Right lobe of liver (tissue), 6 donors: ENCODE data around the gene RASGRP4. TPM values are rescaled to one million over a fixed set of nuclear protein-coding genes. Genes with fewer than 3 reads are reported as not detected.

Source experiments
- ATAC-seq, 4 donors: fragments of 200-7000 bp; cut with Tn5 transposase; one replicate each; pipeline ENCODE4 v1.9.1; 2020; ENCODE audit warnings: mild to moderate bottlenecking in 4 of 4, moderate library complexity in 4 of 4
- DNase-seq, 3 donors: peaks; one replicate each; pipeline ENCODE4 v3.0.0-alpha.2; 2020
- H3K27ac ChIP-seq, 3 donors: fragments of 200-600 bp; one replicate each; pipeline ENCODE4 v1.8.0; 2022
- H3K27me3 ChIP-seq, 2 donors: fragments of 200-600 bp; one replicate each; pipeline ENCODE4 v1.8.0; 2022
- H3K36me3 ChIP-seq, 4 donors: fragments of 200-600 bp; sonication (generic) in 1 of 4; one replicate each; pipeline versions ENCODE4 v1.5.1 to v1.8.0; 2017 to 2022; ENCODE audit warnings: control low read depth in 1 of 4
- H3K4me1 ChIP-seq, 4 donors: fragments of 200-600 bp; sonication (generic) in 1 of 4; one replicate each; pipeline versions ENCODE4 v1.5.1 to v1.8.0; 2017 to 2022; ENCODE audit warnings: control low read depth in 1 of 4
- H3K4me3 ChIP-seq, 3 donors: fragments of 200-600 bp; one replicate each; pipeline ENCODE4 v1.8.0; 2022
- H3K9me3 ChIP-seq, 4 donors: fragments of 200-600 bp; sonication (generic) in 1 of 4; one replicate each; pipeline versions ENCODE4 v1.5.1 to v1.8.0; 2017 to 2022; ENCODE audit warnings: control low read depth in 1 of 4
- CTCF ChIP-seq, 4 donors: fragments of 200-600 bp in 3 of 4; fragments of 450-650 bp in 1 of 4; IDR thresholded peaks; one replicate each; pipeline versions ENCODE4 v1.5.1 to v1.8.0; 2016 to 2022; ENCODE audit warnings: antibody characterized with exemption in 4 of 4, mild to moderate bottlenecking in 2 of 4
- POLR2A ChIP-seq: fragments of 450-650 bp; IDR thresholded peaks from one replicate; pipeline ENCODE4 v1.6.1; 2017; ENCODE audit warnings: antibody characterized with exemption, mild to moderate bottlenecking
- whole genome bisulfite sequencing: methylation state at CpG from one replicate; pipeline ENCODE4 v1.1.6; 2018; ENCODE audit warnings: low coverage, low lambda C conversion rate; ENCODE audit not compliant: insufficient coverage; ENCODE audit errors: missing lambda C conversion rate; 5-methylcytosine and 5-hydroxymethylcytosine counted together
- intact Hi-C, 2 donors: fragments of 100-400 bp; cut with DNase I; formaldehyde crosslinking; loops; one replicate each; pipeline versions ENCODE4 v1.11.2 to v1.14.1; 2022
- total RNA-seq, 6 experiments: library from RNA; depleted of rRNA in 2 of 6; stranded (reverse); fragments of >200 nt in 2 of 6; fragmentation: NEBNext Ultra II Directional in 3 of 6; extraction: Animal tissue kit (Norgen Biotek cat#: 25700) in 3 of 6; gene quantifications; one replicate each; pipeline versions ENCODE4 v1.1.0 to v1.2.4, GENCODE V29; 2016 to 2023
- donor health status: DM: no; HTN: yes; CAD: no.
- donor health status: DM: no; HTN: no; CAD: no.
- donor health status: DM: no; HTN: no; CAD: no.
- donor health status: DM: no; HTN: yes; CAD: no.
- donor health status: DM: no; HTN: yes; CAD: no.

Gene RASGRP4
- total RNA-seq, 6 experiments from 2014 or later: 0.77 to 1.5 (median 0.93) TPM

- no peak for ATAC-seq
- no peaks in the 10 kb centered on the region for H3K9me3 ChIP-seq
- DNase-seq: no peak
- no peak overlapping the region for H3K27ac ChIP-seq
- intact Hi-C loops: no loop called here
- H3K4me1 ChIP-seq: no peaks in the 10 kb centered on the region
- H3K4me3 ChIP-seq: no peak overlapping the region
- H3K27me3 ChIP-seq: no peaks in the 10 kb centered on the region
- WGBS: 67% methylated on average over 3 of the region's 9 CpGs
- H3K36me3 ChIP-seq: no peaks in the 10 kb centered on the region
- TF ChIP-seq CTCF (IDR thresholded peaks at IDR 0.05) (no peak), POLR2A (no peak)
Observed at GRCh38 chr19:38451629-38452028, 25.6 kb upstream of the RASGRP4 start.

- Histone ChIP-seq H3K27ac (no peak overlapping the region), H3K27me3 (no peaks in the 10 kb centered on the region), H3K36me3 (no peaks in the 10 kb centered on the region), H3K4me3 (no peak overlapping the region), H3K4me1 (no peaks in the 10 kb centered on the region), H3K9me3 (no peaks in the 10 kb centered on the region)
- no peak for DNase-seq
- WGBS: 71% methylated on average over 6 of the region's 8 CpGs
- no peak for ATAC-seq
- TF ChIP-seq CTCF (IDR thresholded peaks at IDR 0.05): no peak
- no peak for TF ChIP-seq POLR2A
- intact Hi-C loops: no loop called here
Observed at GRCh38 chr19:38451036-38451435, 25.0 kb upstream of the RASGRP4 start.

GRCh38 chr19:38449518-38449917 lies 23.5 kb upstream of the RASGRP4 start:
- intact Hi-C loops: no loop called here
- Histone ChIP-seq H3K27ac (no peak overlapping the region), H3K36me3 (no peaks in the 10 kb centered on the region), H3K4me3 (no peak overlapping the region), H3K9me3 (no peaks in the 10 kb centered on the region), H3K27me3 (no peaks in the 10 kb centered on the region), H3K4me1 (no peaks in the 10 kb centered on the region)
- 61% methylated on average over 5 of the region's 5 CpGs for WGBS
- no peak for TF ChIP-seq POLR2A
- TF ChIP-seq CTCF (IDR thresholded peaks at IDR 0.05): no peak
- no peak for ATAC-seq
- DNase-seq: no peak

GRCh38 chr19:38448225-38448624 lies 22.2 kb upstream of the RASGRP4 start:
- Histone ChIP-seq H3K4me3 (no peak overlapping the region), H3K27ac (no peak overlapping the region), H3K27me3 (no peaks in the 10 kb centered on the region), H3K36me3 (no peaks in the 10 kb centered on the region), H3K9me3 (no peaks in the 10 kb centered on the region), H3K4me1 (no peaks in the 10 kb centered on the region)
- TF ChIP-seq CTCF (IDR thresholded peaks at IDR 0.05) (no peak), POLR2A (no peak)
- intact Hi-C loops: no loop called here
- WGBS: no CpG with 5 or more reads among the region's 9 CpGs
- no peak for DNase-seq
- ATAC-seq: peak in 1 of 4 donors; percentile 8

- TF ChIP-seq CTCF (IDR thresholded peaks at IDR 0.05) (no peak), POLR2A (no peak)
- DNase-seq: no peak
- no peak for ATAC-seq
- Histone ChIP-seq H3K36me3 (no peaks in the 10 kb centered on the region), H3K9me3 (no peaks in the 10 kb centered on the region), H3K4me3 (no peak overlapping the region), H3K27me3 (no peaks in the 10 kb centered on the region), H3K4me1 (no peaks in the 10 kb centered on the region), H3K27ac (no peak overlapping the region)
- WGBS: 82% methylated on average over 7 of the region's 7 CpGs
- intact Hi-C loops: no loop called here
Observed at GRCh38 chr19:38445362-38445761, 19.3 kb upstream of the RASGRP4 start.
